Astrocyte (in vitro differentiated cells and primary cell): ENCODE data around the gene CTSS. TPM values are rescaled to one million over a fixed set of nuclear protein-coding genes. Genes with fewer than 3 reads are reported as not detected.
"Not testable (repeated sequence)": the region's sequence is repeated elsewhere in the genome, so short reads cannot be mapped to it uniquely, and the experiment has no call there.

ENCODE experiments used
- DNase-seq: peaks from one replicate; pipeline ENCODE4 v3.0.0-alpha.2; 2010; ENCODE audit warnings: low read depth
- FAIRE-seq: peaks from 2 replicates; lab custom pipeline; 2011; peaks lifted over from hg19 to GRCh38; lab: Jason Lieb, UNC
- H2AFZ ChIP-seq: 2 replicates; pipeline ENCODE4 v1.6.0; 2012; ENCODE audit warnings: low read depth, low read length, inconsistent platforms
- H3K27ac ChIP-seq: 2 replicates; pipeline ENCODE4 v1.5.1; 2011; ENCODE audit warnings: low read depth, low read length, inconsistent platforms
- H3K27me3 ChIP-seq: 2 replicates; pipeline ENCODE4 v1.6.0; 2011; ENCODE audit warnings: low read length, inconsistent platforms; ENCODE audit not compliant: insufficient read depth
- H3K36me3 ChIP-seq: 2 replicates; pipeline ENCODE4 v1.5.1; 2011; ENCODE audit warnings: low read length, inconsistent platforms; ENCODE audit not compliant: insufficient read depth
- H3K4me1 ChIP-seq: 2 replicates; pipeline ENCODE4 v1.5.1; 2011; ENCODE audit warnings: low read length, inconsistent platforms; ENCODE audit not compliant: insufficient read depth
- H3K4me2 ChIP-seq: 2 replicates; pipeline ENCODE4 v1.6.0; 2012; ENCODE audit warnings: low read length, inconsistent platforms
- H3K4me3 ChIP-seq: 2 replicates; pipeline ENCODE4 v1.5.1; 2011; ENCODE audit warnings: low read depth, mild to moderate bottlenecking, low read length, inconsistent platforms; ENCODE audit not compliant: insufficient read depth
- H3K79me2 ChIP-seq: 2 replicates; pipeline ENCODE4 v1.6.0; 2012; ENCODE audit warnings: mild to moderate bottlenecking, low read length, inconsistent platforms; ENCODE audit not compliant: insufficient read depth
- H3K9ac ChIP-seq: 2 replicates; pipeline ENCODE4 v1.6.0; 2012; ENCODE audit warnings: mild to moderate bottlenecking, low read length, inconsistent platforms
- H3K9me3 ChIP-seq: 2 replicates; pipeline ENCODE4 v1.5.1; 2012; ENCODE audit warnings: low read depth, mild to moderate bottlenecking, low read length, inconsistent platforms; ENCODE audit not compliant: insufficient read depth
- H4K20me1 ChIP-seq: 2 replicates; pipeline ENCODE4 v1.6.0; 2012; ENCODE audit warnings: low read length, inconsistent platforms; ENCODE audit not compliant: insufficient read depth
- H3K27ac Mint-ChIP-seq: one replicate; pipeline ENCODE4 v1.8.0; 2021; ENCODE audit warnings: mild to moderate bottlenecking, mixed read lengths; ENCODE audit not compliant: unreplicated experiment
- H3K27me3 Mint-ChIP-seq: one replicate; pipeline ENCODE4 v1.8.0; 2021; ENCODE audit warnings: low read depth, mixed read lengths; ENCODE audit not compliant: unreplicated experiment
- H3K36me3 Mint-ChIP-seq: one replicate; pipeline ENCODE4 v1.8.0; 2021; ENCODE audit warnings: low read depth, mixed read lengths; ENCODE audit not compliant: unreplicated experiment
- H3K4me1 Mint-ChIP-seq: one replicate; pipeline ENCODE4 v1.8.0; 2021; ENCODE audit warnings: low read depth, mixed read lengths; ENCODE audit not compliant: unreplicated experiment
- H3K4me3 Mint-ChIP-seq: one replicate; pipeline ENCODE4 v1.8.0; 2021; ENCODE audit warnings: mild to moderate bottlenecking, moderate library complexity, mixed read lengths; ENCODE audit not compliant: unreplicated experiment
- H3K9me3 Mint-ChIP-seq: one replicate; pipeline ENCODE4 v1.8.0; 2021; ENCODE audit warnings: mild to moderate bottlenecking, mixed read lengths; ENCODE audit not compliant: unreplicated experiment
- EZH2 ChIP-seq: IDR thresholded peaks from 2 replicates; pipeline ENCODE4 v1.6.1; 2012; ENCODE audit warnings: mild to moderate bottlenecking, low read length, inconsistent platforms; ENCODE audit not compliant: insufficient read depth
- total RNA-seq: library from RNA; stranded (reverse); gene quantifications from 2 replicates; pipeline ENCODE4 v1.2.1, GENCODE V29; 2021
- TF ChIP-seq, protein P1 (sequence below): IDR thresholded peaks from 2 replicates; pipeline ENCODE4 v1.5.1; 2011; ENCODE audit warnings: low read depth, mild to moderate bottlenecking, inconsistent platforms, low read length, moderate library complexity; ENCODE audit not compliant: insufficient read depth

The CTSS gene
- total RNA-seq, 1 donor from 2014 or later = 0.61 TPM

DNA sequence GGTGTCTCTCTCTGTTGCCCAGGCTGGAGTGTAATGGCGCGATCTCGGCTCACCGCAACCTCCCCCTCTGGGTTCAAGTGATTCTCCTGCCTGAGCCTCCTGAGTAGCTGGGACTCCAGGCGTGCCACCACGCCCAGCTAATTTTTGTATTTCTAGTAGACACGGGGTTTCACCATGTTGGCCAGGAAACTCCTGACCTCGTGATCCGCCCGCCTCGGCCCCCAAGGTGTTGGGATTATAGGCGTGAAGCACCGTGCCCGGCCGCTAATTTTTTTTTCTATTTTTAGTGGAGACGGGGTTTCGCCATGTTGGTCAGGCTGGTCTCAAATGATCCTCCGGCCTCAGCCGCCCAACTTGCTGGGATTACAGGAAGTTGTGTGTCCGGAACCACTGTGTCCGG, 45.5 kb downstream of the CTSS start:
- Histone ChIP-seq H3K9ac (no peak overlapping the region), H2AFZ (no peak overlapping the region), H4K20me1 (no peaks in the 10 kb centered on the region), H3K4me3 (no peak overlapping the region), H3K4me2 (no peak overlapping the region), H3K36me3 (no peaks in the 10 kb centered on the region), H3K4me1 (no peaks in the 10 kb centered on the region), H3K79me2 (no peaks in the 10 kb centered on the region), H3K9me3 (no peaks in the 10 kb centered on the region), H3K27me3 (no peaks in the 10 kb centered on the region), H3K27ac (no peak overlapping the region)
- no peak for FAIRE-seq
- Mint-ChIP-seq H3K27me3 (no peaks in the 10 kb centered on the region), H3K4me3 (no peak overlapping the region), H3K36me3 (no peaks in the 10 kb centered on the region), H3K4me1 (no peaks in the 10 kb centered on the region), H3K27ac (no peak overlapping the region), H3K9me3 (peaks cover 6% of the 10 kb centered on the region)
- no peak for DNase-seq
- TF ChIP-seq, protein P1, sequence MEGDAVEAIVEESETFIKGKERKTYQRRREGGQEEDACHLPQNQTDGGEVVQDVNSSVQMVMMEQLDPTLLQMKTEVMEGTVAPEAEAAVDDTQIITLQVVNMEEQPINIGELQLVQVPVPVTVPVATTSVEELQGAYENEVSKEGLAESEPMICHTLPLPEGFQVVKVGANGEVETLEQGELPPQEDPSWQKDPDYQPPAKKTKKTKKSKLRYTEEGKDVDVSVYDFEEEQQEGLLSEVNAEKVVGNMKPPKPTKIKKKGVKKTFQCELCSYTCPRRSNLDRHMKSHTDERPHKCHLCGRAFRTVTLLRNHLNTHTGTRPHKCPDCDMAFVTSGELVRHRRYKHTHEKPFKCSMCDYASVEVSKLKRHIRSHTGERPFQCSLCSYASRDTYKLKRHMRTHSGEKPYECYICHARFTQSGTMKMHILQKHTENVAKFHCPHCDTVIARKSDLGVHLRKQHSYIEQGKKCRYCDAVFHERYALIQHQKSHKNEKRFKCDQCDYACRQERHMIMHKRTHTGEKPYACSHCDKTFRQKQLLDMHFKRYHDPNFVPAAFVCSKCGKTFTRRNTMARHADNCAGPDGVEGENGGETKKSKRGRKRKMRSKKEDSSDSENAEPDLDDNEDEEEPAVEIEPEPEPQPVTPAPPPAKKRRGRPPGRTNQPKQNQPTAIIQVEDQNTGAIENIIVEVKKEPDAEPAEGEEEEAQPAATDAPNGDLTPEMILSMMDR = no peak
- TF ChIP-seq EZH2 = no peak

DNA sequence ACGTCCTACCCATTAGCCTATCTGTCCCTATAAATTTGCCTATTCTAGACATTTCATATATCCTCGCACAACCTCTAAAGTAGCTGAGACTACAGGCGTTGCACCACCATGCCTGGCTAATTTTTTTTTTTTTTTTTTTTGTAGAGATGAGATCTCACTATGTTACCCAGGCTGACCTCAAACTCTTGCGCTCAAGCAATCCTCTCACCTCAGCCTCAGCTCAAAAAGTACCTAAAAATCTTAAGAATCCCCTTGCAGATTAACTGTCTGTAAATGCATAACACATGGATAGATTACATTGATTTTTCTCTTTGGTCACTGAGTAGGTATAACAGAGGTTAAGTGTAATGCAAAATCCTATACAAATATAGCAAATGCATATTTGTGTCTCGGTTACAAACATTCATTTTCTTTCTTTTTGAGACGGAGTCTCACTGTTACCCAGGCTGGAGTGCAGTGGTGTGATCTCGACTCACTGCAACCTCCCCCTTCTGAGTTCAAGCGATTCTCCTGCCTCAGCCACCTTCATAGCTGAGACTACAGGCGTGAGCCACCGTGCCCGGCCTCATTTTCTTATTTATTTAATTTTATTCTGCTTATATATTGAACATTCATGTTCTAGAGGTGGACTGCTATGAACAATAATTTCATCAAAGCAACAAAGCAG, 47.2 kb downstream of the CTSS start:
- H3K9me3 Mint-ChIP-seq = peaks cover 6% of the 10 kb centered on the region
- no peaks in the 10 kb centered on the region for H3K9me3 ChIP-seq
- TF ChIP-seq EZH2 = no peak
- TF ChIP-seq, protein P1 = no peak
- no peaks in the 10 kb centered on the region for H3K79me2 ChIP-seq
- H3K9ac ChIP-seq = no peak overlapping the region
- no peaks in the 10 kb centered on the region for H4K20me1 ChIP-seq
- H3K4me3 Mint-ChIP-seq = no peak overlapping the region
- H3K4me2 ChIP-seq = no peak overlapping the region
- H3K27me3 ChIP-seq = no peaks in the 10 kb centered on the region
- H3K4me1 Mint-ChIP-seq = no peaks in the 10 kb centered on the region
- no peak overlapping the region for H3K4me3 ChIP-seq
- no peaks in the 10 kb centered on the region for H3K4me1 ChIP-seq
- H2AFZ ChIP-seq = no peak overlapping the region
- H3K27ac Mint-ChIP-seq = no peak overlapping the region
- no peak overlapping the region for H3K27ac ChIP-seq
- no peaks in the 10 kb centered on the region for H3K27me3 Mint-ChIP-seq
- no peak for DNase-seq
- H3K36me3 ChIP-seq = no peaks in the 10 kb centered on the region
- FAIRE-seq = no peak
- H3K36me3 Mint-ChIP-seq = no peaks in the 10 kb centered on the region

DNA sequence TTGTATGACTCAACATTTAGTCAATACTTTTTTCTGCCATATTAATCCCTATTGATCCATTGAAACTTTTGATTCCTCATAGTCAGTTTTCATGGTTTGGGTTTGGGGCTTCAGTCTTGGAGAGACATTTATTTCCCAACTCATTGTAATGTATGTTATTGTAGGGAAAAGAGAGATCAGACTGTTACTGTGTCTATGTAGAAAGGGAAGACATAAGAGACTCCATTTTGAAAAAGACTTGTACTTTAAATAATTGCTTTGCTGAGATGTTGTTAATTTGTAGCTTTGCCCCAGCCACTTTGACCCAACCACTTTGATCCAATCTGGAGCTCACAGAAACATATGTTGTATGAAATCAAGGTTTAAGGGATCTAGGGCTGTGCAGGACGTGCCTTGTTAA, 56.5 kb downstream of the CTSS start:
- H3K4me3 ChIP-seq, H4K20me1 ChIP-seq, H3K27ac Mint-ChIP-seq, H3K27ac ChIP-seq, H3K79me2 ChIP-seq, H2AFZ ChIP-seq, H3K9me3 ChIP-seq, H3K27me3 Mint-ChIP-seq, H3K36me3 Mint-ChIP-seq, H3K27me3 ChIP-seq, H3K9me3 Mint-ChIP-seq, H3K4me1 ChIP-seq, H3K9ac ChIP-seq, H3K36me3 ChIP-seq, FAIRE-seq, H3K4me2 ChIP-seq, H3K4me1 Mint-ChIP-seq, H3K4me3 Mint-ChIP-seq, DNase-seq: not testable (repeated sequence)
